GM18502 (cell line): ENCODE measurements around the gene ZBTB48.
"Not testable (repeated sequence)": the region's sequence is repeated elsewhere in the genome, so short reads cannot be mapped to it uniquely, and the experiment has no call there.

Experiments used
- ATAC-seq: cut with Tn5 transposase; IDR thresholded peaks from one replicate; pipeline ENCODE4 v1.9.1; 2021; ENCODE audit warnings: mild to moderate bottlenecking; ENCODE audit not compliant: unreplicated experiment, poor library complexity

The ZBTB48 gene

DNA sequence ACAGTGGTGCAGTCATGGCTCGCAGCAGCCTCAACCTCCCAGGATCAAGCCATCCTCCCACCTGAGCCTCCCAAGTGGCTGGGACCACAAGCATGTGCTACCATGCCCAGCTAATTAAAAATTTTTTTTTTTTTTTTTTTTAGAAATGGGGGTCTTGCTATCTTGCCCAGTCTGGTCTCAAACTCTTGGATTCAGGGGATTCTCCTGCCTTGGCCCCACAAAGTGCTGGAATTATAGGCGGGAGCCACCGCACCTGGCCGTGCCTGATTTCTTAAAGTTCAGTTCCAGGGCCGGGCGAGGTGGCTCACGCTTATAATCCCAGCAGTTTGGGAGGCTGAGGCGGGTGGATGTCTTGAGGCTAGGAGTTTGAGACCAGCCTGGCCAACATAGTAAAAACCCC, 51.3 kb downstream of the ZBTB48 start:
- no peak for ATAC-seq

DNA sequence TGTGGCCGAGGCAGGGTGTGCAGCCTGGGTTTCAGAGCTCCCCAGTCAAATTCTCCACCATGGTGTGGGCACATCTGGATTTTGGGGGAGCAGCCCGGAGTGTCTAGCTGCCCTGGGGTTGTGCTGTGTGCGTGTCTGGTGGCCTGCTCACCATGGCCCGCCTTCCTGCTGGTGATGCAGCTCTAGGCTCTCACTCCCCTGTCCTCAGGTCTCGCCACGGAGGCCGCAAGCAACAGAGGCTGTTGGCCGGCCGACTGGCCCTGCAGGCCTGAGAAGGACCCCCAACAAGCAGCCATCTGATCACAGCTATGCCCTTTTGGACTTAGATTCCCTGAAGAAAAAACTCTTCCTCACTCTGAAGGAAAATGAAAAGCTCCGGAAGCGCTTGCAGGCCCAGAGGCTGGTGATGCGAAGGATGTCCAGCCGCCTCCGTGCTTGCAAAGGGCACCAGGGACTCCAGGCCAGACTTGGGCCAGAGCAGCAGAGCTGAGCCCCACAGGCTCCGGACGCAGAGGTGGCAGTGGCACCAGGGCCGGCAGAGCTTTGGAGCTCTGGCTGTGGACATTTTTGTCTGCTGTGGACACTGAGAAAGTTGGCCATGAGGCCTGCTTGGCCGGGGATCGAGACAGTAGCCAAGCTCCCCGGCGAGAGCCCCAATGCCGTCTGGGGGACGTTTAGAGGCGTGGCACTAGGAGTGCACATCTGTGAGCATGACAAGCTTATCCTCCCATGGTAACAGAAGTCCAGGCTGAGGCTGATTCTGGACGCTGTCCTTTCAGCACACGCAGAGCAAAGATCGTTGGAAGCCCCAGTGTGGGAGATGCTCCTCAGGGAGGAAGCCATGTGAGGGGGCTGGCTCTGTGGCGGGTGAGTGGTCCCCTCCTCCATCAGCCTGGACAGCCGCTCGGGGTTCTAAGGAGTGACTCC, 53.1 kb downstream of the ZBTB48 start:
- ATAC-seq: no peak

DNA sequence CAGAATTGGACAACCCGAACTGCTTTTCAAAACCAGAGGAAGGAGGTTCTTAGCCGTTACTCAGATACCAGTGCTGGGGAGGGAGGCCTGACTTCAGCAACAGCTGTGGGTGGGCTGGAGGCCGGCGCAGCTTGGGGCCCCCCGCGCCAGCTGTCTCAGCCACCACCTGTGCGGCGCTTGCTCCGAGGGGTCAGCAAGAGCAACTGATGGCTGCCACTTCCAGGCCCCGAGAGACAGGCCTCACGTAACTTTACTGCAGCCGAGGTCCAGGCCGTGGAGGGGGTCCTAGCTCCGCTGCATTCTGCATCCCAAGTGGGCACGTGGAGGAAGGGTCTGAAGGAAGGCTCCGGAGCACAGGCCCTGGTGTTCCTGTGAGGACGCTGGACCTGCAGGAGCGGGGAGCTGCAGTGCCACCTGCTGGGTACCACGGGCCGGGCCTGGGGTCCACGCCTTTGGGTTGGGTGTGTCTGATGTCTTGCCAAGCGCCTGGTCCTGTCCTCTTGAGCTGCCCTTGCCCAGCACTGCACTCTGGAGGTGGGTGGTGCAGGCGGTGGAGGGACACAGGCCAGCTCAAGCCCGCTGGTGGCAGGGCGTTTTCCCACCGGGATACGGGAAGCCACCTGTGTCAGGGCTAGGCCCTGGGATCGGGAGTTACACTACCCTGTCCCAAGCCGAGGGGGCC, 54.7 kb downstream of the ZBTB48 start:
- no peak for ATAC-seq

DNA sequence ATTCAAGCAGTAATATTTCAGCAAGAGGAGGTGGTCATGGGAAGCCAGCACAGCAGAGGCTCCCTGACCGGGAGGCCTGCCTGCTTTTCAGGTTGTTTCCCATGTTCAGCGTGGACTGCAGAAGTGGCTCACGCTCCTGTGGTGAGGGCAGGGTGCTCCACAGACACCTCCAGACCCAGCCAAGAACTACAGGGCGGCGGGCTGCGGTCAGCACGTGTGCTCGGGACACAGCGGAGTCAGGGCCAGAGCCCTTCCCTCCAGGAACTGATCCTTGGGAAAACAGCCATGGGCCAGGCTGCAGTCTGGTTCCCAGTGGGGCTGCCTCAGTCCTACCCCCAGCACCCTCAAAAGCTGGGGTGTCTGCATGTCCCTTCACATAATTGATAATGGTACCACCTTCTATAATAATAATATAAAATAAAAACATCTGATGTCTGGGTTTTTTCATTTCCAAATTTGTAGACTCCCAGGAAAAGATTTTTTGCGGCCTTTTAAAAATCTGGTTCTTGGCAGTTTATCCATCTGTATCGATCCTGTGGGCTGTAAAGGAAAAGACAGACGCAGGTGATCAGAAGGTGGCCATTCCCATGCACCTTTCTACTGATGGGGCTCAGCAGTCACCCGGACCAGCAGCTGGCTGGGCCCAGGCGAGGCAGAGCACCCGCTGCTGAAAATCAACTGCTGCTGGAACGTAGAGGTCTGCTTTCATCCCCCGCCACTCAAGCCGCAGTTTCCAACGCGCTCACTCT, 55.5 kb downstream of the ZBTB48 start:
- no peak for ATAC-seq

DNA sequence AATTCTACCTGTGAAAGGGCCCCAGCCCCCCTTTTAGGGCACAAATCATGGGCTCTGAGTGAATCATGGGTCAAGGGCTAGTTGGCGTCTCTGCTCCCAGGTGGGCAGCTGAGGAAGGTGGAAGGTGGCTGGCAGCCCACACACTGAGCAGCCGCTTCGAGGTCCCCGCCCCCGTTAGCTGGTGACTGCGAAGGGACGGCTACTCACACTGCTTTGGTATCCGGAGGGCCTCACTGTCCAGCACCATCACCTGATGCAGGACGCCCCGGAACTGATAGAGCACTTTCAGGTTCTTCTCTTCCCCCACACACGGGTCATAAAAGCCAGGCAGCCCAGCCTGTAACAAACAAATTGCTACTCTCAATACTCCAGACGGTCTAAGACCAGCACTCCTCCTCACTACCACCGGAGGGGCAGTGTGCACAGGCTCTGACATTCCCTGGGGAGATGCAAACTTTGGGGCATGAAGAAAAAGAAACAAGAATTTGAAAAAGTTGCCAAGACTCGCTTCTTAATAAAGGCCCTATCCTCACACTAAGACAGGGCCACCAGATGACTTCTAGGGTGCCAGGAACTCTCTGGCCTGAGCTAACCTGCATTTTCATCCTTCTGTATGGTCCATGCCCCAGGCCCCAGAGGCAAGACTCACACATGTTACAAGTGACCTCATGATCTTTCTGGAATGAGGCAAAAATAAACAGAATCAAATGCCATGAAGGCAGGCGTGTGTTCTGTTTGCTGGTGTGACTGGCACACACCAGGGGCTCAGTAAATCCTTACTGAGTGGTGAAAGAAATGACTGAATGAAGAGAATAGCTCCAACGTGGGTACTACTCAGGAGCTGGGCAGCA, 56.3 kb downstream of the ZBTB48 start:
- ATAC-seq: no peak

DNA sequence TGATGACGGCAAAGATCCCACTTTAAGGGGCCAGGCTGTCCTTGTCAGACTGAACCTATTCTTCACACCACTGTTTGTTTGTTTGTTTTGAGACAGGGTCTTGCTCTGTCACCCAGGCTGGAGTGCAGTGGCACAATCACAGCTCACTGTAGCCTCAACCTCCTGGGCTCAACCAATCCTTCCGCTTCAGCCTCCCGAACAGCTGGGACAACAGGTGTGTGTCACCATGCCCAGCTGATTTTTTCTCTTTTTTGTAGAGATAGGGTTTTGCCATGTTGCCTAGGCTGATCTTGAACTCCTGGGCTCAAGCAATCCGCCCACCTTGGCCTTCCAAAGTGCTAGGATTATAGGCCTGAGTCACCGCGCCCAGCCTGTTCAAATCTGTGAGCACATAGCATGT, 57.0 kb downstream of the ZBTB48 start:
- not testable (repeated sequence) for ATAC-seq

DNA sequence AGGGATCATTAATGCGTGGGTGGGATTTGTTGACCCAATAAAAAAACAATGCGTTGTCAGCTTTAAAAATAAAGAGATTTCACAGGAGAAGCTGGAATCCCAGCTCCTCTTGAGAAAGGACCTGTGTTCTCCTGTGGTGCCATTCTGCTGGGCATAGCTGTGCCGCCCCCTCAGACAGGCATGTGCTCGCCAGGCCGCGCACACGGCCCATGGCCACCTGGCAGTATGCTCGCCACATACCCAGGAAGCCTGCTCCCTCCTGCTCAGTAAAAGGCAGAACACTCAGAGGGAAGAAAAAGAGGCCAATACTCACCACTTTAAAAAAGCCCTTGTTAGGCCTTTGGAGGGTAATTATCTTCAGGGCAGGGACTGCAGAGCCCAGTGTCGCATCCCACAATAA, 58.0 kb downstream of the ZBTB48 start:
- no peak for ATAC-seq

DNA sequence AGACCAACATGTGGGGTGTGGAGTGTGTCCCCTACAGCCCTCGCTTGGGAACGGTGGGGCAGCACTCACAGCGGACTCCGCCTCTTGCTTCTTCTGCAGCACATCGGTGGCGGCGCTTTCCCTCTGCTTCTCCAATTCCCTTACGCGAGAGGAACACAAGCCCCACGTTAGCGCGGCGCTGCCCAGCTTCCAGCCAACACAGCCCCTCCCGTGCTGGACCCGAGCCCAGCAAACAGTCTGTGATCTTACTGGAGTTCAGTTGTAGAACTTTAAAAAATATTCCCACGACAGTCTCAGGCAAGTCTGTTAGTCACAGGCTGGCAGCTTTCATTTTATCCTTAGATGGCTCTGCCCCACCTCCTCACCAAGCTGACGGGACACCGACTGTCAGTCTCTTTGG, 58.4 kb downstream of the ZBTB48 start:
- no peak for ATAC-seq
